Mesothelial cell of epicardium (in vitro differentiated cells): Measurements from ENCODE around the gene ANO6. TPM values are rescaled to one million over a fixed set of nuclear protein-coding genes. Genes with fewer than 3 reads are reported as not detected.
"Not testable (repeated sequence)": the region's sequence is repeated elsewhere in the genome, so short reads cannot be mapped to it uniquely, and the experiment has no call there.

ENCODE experiments used
- DNase-seq, 2 experiments: peaks; one replicate each; pipeline ENCODE4 v3.0.0; 2021; ENCODE audit warnings: low spot score in 2 of 2; ENCODE audit not compliant: unreplicated experiment in 2 of 2
- H3K27ac Mint-ChIP-seq: 2 replicates; pipeline ENCODE4 v1.8.0; 2021; ENCODE audit warnings: mixed read lengths
- H3K27me3 Mint-ChIP-seq: 2 replicates; pipeline ENCODE4 v1.8.0; 2021; ENCODE audit warnings: low read depth, mixed read lengths
- H3K36me3 Mint-ChIP-seq: 2 replicates; pipeline ENCODE4 v1.8.0; 2021; ENCODE audit warnings: mixed read lengths
- H3K4me1 Mint-ChIP-seq: 2 replicates; pipeline ENCODE4 v1.8.0; 2021; ENCODE audit warnings: mixed read lengths
- H3K4me3 Mint-ChIP-seq: 2 replicates; pipeline ENCODE4 v1.8.0; 2021; ENCODE audit warnings: mild to moderate bottlenecking, moderate library complexity, mixed read lengths
- H3K9me3 Mint-ChIP-seq: 2 replicates; pipeline ENCODE4 v1.8.0; 2021; ENCODE audit warnings: mixed read lengths
- total RNA-seq: library from RNA; stranded (reverse); gene quantifications from 3 replicates; pipeline ENCODE4 v1.2.1, GENCODE V29; 2021
- TF ChIP-seq, protein P1 (sequence below): fragments of 200-600 bp; sonication (generic); IDR thresholded peaks from one replicate; pipeline ENCODE4 v1.5.0; 2021; ENCODE audit warnings: antibody characterized with exemption; ENCODE audit not compliant: unreplicated experiment

Gene ANO6
- total RNA-seq, 1 donor from 2014 or later = 41.1 TPM

- peaks cover 18% of the 10 kb centered on the region for H3K4me1 Mint-ChIP-seq
- peaks cover 5% of the 10 kb centered on the region for H3K36me3 Mint-ChIP-seq
- H3K4me3 Mint-ChIP-seq = no peak overlapping the region
- DNase-seq = no peak
- no peaks in the 10 kb centered on the region for H3K9me3 Mint-ChIP-seq
- H3K27ac Mint-ChIP-seq = no peak overlapping the region
- H3K27me3 Mint-ChIP-seq = no peaks in the 10 kb centered on the region
- TF ChIP-seq, protein P1, sequence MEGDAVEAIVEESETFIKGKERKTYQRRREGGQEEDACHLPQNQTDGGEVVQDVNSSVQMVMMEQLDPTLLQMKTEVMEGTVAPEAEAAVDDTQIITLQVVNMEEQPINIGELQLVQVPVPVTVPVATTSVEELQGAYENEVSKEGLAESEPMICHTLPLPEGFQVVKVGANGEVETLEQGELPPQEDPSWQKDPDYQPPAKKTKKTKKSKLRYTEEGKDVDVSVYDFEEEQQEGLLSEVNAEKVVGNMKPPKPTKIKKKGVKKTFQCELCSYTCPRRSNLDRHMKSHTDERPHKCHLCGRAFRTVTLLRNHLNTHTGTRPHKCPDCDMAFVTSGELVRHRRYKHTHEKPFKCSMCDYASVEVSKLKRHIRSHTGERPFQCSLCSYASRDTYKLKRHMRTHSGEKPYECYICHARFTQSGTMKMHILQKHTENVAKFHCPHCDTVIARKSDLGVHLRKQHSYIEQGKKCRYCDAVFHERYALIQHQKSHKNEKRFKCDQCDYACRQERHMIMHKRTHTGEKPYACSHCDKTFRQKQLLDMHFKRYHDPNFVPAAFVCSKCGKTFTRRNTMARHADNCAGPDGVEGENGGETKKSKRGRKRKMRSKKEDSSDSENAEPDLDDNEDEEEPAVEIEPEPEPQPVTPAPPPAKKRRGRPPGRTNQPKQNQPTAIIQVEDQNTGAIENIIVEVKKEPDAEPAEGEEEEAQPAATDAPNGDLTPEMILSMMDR = no peak
These were observed 94.1 kb downstream of the ANO6 start for GRCh38 chr12:45309836-45310626.

DNA sequence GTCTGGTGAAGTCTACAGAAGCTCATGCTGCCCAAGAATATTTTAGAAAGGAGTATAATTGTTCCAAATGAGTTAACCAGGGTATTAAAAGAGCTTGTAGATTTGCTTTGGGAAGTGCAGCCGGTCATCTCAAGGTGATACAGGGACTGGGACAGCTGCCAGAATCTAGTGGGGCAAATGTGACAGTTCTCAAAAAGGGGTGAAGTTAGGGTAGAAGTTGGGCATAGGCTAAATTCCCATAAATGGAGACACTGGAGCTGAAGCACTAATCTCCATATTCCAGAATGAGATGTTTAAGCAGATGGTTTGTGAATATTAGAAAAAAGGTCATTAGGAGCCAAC is 94.7 kb downstream of the ANO6 start:
- no peak overlapping the region for H3K27ac Mint-ChIP-seq
- H3K27me3 Mint-ChIP-seq = no peaks in the 10 kb centered on the region
- H3K4me3 Mint-ChIP-seq = no peak overlapping the region
- H3K36me3 Mint-ChIP-seq = peaks cover 10% of the 10 kb centered on the region
- TF ChIP-seq, protein P1 = no peak
- peaks cover 3% of the 10 kb centered on the region for H3K9me3 Mint-ChIP-seq
- peaks cover 12% of the 10 kb centered on the region for H3K4me1 Mint-ChIP-seq
- DNase-seq = no peak

- H3K27ac Mint-ChIP-seq = no peak overlapping the region
- H3K27me3 Mint-ChIP-seq = no peaks in the 10 kb centered on the region
- H3K4me3 Mint-ChIP-seq = no peak overlapping the region
- no peak for DNase-seq
- H3K36me3 Mint-ChIP-seq = peaks cover 16% of the 10 kb centered on the region
- TF ChIP-seq, protein P1 = no peak
- peaks cover 9% of the 10 kb centered on the region for H3K9me3 Mint-ChIP-seq
- H3K4me1 Mint-ChIP-seq = peaks cover 5% of the 10 kb centered on the region
These were observed 96.1 kb downstream of the ANO6 start for GRCh38 chr12:45312012-45312411.

GRCh38 chr12:45314770-45315169 is 98.9 kb downstream of the ANO6 start:
- Mint-ChIP-seq H3K27me3 (no peaks in the 10 kb centered on the region), H3K9me3 (peaks cover 16% of the 10 kb centered on the region), H3K36me3 (peaks cover 31% of the 10 kb centered on the region), H3K27ac (no peak overlapping the region), H3K4me1 (peaks cover 5% of the 10 kb centered on the region), H3K4me3 (no peak overlapping the region)
- TF ChIP-seq, protein P1 = no peak
- no peak for DNase-seq

GRCh38 chr12:45315462-45315861 is 99.6 kb downstream of the ANO6 start:
- Mint-ChIP-seq H3K27ac (no peak overlapping the region), H3K36me3 (peaks cover 38% of the 10 kb centered on the region), H3K27me3 (no peaks in the 10 kb centered on the region), H3K4me3 (no peak overlapping the region), H3K9me3 (peaks cover 22% of the 10 kb centered on the region), H3K4me1 (peaks cover 5% of the 10 kb centered on the region)
- DNase-seq = no peak
- TF ChIP-seq, protein P1 = no peak

DNA sequence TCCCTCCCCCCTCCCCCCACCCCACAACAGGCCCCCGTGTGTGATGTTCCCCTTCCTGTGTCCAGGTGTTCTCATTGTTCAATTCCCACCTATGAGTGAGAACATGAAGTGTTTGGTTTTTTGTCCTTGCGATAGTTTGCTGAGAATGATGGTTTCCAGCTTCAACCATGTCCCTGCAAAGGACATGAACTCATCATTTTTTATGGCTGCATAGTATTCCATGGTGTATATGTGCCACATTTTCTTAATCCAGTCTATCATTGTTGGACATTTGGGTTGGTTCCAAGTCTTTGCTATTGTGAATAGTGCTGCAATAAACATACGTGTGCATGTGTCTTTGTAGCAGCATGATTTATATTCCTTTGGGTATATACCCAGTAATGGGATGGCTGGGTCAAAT is 101.4 kb downstream of the ANO6 start:
- Mint-ChIP-seq H3K36me3 (peaks cover 48% of the 10 kb centered on the region), H3K9me3 (peaks cover 32% of the 10 kb centered on the region)
- H3K4me1 Mint-ChIP-seq, DNase-seq, H3K4me3 Mint-ChIP-seq, H3K27me3 Mint-ChIP-seq, H3K27ac Mint-ChIP-seq: not testable (repeated sequence)
